SU-DHL-6 (cell line): Measurements from ENCODE around the gene ABHD8.

Source experiments
- EZH2phosphoT487 ChIP-seq: fragments of 200-600 bp; sonication (generic), shearing (Covaris generic); conservative IDR thresholded peaks from 2 replicates; pipeline ENCODE4 v1.6.1; 2018; ENCODE audit warnings: mild to moderate bottlenecking, antibody characterized with exemption, low read length, moderate library complexity, mixed read lengths
- TF ChIP-seq, protein P1 (sequence below): fragments of 200-600 bp; sonication (generic); IDR thresholded peaks from one replicate; pipeline ENCODE4 v1.5.1; 2017; ENCODE audit warnings: antibody characterized with exemption, mild to moderate bottlenecking, low read length, moderate library complexity; ENCODE audit not compliant: insufficient read depth, poor library complexity, severe bottlenecking

DNA sequence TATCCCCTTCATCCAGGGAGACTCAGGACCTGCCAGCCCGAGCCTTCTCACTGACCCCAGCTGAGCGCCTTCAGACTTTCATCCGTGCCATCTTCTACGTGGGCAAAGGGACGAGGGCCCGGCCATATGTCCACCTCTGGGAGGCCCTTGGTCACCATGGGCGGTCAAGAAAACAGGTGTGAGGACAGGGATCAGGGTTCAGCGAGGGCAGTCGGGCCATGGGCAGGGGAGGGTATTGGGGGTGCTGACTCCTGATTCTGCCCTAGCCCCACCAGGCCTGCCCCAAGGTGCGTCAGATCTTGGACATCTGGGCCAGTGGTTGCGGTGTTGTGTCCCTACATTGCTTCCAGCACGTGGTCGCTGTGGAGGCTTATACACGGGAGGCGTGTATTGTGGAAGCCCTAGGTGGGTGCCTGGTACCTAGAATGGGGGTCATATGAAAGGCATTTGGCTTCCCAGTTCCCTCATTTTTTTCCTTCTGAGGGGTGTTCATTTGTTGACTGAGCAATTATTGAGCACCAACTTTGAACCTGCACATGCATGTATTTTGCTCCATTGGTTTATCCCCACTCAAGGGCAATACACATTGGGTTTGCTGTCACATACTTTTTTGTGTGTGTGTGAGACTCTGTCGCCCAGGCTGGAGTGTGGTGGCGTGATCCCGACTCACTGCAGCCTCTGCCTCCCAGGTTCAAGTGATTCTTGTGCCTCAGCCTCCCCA is 17.6 kb downstream of the ABHD8 start:
- TF ChIP-seq, protein P1, sequence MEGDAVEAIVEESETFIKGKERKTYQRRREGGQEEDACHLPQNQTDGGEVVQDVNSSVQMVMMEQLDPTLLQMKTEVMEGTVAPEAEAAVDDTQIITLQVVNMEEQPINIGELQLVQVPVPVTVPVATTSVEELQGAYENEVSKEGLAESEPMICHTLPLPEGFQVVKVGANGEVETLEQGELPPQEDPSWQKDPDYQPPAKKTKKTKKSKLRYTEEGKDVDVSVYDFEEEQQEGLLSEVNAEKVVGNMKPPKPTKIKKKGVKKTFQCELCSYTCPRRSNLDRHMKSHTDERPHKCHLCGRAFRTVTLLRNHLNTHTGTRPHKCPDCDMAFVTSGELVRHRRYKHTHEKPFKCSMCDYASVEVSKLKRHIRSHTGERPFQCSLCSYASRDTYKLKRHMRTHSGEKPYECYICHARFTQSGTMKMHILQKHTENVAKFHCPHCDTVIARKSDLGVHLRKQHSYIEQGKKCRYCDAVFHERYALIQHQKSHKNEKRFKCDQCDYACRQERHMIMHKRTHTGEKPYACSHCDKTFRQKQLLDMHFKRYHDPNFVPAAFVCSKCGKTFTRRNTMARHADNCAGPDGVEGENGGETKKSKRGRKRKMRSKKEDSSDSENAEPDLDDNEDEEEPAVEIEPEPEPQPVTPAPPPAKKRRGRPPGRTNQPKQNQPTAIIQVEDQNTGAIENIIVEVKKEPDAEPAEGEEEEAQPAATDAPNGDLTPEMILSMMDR = no peak
- TF ChIP-seq EZH2phosphoT487 = no peak
